ENCODE results near the gene TENT5C.

DNA sequence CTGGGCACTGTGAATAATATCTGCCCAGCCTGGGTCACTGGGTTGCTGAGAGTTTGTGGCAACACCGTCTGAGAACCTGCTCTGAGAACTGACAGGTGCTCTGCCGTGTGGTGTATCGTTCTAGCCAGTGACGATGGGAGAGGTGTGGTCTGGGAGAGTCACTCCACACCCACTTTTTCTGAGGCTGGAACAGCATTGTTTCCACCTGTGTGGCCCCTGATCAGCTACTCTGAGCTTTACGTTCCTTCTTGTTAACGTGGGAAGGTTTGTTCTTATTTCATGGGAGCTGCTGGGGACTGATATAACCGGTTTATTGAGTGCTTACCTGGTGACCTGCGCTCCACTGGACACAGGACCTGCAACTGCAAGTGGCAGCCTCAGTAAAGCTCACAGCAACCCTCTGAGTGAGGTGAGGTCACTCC lies 34.8 kb upstream of the TENT5C start:
- TF ChIP-seq POLR2A (IDR thresholded peaks at IDR 0.05): no peak
- TF ChIP-seq, protein P1, sequence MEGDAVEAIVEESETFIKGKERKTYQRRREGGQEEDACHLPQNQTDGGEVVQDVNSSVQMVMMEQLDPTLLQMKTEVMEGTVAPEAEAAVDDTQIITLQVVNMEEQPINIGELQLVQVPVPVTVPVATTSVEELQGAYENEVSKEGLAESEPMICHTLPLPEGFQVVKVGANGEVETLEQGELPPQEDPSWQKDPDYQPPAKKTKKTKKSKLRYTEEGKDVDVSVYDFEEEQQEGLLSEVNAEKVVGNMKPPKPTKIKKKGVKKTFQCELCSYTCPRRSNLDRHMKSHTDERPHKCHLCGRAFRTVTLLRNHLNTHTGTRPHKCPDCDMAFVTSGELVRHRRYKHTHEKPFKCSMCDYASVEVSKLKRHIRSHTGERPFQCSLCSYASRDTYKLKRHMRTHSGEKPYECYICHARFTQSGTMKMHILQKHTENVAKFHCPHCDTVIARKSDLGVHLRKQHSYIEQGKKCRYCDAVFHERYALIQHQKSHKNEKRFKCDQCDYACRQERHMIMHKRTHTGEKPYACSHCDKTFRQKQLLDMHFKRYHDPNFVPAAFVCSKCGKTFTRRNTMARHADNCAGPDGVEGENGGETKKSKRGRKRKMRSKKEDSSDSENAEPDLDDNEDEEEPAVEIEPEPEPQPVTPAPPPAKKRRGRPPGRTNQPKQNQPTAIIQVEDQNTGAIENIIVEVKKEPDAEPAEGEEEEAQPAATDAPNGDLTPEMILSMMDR (IDR thresholded peaks at IDR 0.05): no peak

Data from tibial nerve (tissue), 3 donors.